ENCODE results near the gene MVB12B. TPM values are rescaled to one million over a fixed set of nuclear protein-coding genes. Genes with fewer than 3 reads are reported as not detected.

MVB12B gene
- total and polyA plus RNA-seq, 2 of the 8 experiments (the other 6 are each of a cell fraction or from before 2014, with no cell fraction given) = 2.6 to 5.0 TPM

DNA sequence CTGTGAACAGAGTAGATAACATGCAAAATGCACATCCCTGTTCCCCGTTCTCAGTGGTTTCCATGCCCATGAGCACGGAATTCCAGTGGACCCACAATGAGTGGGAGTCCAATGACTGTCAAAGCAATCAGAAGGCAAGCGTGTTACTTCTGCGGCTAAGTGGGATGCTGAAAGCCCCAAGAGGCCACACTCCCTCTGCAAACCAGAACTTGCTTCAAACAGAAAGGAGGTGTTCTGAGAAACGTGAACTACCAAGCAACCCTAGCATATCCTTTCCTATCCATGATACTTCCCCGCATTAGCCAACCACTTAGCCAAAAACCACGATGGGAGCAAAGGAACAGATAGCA, 21.7 kb upstream of the MVB12B start (continued):
- TF ChIP-seq, protein P1, sequence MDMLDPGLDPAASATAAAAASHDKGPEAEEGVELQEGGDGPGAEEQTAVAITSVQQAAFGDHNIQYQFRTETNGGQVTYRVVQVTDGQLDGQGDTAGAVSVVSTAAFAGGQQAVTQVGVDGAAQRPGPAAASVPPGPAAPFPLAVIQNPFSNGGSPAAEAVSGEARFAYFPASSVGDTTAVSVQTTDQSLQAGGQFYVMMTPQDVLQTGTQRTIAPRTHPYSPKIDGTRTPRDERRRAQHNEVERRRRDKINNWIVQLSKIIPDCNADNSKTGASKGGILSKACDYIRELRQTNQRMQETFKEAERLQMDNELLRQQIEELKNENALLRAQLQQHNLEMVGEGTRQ (IDR thresholded peaks at IDR 0.05; ENCODE audit: low read length) = no peak
- TF ChIP-seq, protein P2, sequence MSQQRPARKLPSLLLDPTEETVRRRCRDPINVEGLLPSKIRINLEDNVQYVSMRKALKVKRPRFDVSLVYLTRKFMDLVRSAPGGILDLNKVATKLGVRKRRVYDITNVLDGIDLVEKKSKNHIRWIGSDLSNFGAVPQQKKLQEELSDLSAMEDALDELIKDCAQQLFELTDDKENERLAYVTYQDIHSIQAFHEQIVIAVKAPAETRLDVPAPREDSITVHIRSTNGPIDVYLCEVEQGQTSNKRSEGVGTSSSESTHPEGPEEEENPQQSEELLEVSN (IDR thresholded peaks at IDR 0.05) = no peak
- TF ChIP-seq BACH1 (IDR thresholded peaks at IDR 0.05; ENCODE audit: low read length) = no peak
